ENCODE data around the gene PEX3.

PEX3 gene, protein sequence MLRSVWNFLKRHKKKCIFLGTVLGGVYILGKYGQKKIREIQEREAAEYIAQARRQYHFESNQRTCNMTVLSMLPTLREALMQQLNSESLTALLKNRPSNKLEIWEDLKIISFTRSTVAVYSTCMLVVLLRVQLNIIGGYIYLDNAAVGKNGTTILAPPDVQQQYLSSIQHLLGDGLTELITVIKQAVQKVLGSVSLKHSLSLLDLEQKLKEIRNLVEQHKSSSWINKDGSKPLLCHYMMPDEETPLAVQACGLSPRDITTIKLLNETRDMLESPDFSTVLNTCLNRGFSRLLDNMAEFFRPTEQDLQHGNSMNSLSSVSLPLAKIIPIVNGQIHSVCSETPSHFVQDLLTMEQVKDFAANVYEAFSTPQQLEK

DNA sequence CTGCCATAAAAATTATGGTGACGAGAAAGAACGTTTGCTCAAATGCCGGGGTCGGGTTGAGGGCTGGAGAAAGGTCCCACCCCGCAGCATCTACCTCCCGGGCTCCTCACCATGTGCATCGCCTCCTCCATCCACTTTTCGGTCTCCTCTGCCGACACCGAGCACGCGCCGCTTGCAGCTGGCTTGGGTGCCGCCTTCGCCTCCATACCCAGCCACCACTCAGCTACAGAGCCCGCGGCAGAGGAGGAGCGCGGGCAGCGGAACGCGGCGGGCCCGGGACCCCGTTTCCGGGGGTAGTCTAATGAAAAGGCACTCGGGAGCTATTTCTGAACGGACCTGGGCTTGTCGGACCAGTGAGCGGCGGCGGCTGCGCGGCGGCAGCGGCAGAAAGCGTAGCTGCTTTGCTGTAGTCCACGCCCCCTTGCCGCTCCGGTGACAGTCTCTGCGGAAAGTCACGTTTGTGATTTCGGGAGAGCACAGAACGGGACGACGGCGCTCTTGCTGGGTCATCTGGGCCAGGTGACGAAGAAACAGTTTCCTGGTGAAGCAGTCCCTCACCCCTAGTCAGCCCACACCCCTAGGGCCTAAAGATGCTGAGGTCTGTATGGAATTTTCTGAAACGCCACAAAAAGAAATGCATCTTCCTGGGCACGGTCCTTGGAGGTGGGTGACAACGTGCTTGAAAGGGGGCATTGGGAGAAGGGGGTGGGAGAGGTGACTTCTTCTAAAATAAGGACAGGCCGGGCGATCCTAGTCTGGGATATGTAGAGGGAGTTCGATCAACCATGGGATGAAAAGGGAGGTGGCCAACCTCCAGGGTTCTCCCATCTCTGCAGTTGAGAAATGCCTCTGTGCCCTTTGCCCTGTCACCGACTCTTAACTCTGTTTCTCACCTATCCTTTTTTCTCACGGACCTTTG, at the start of gene PEX3, which contains the start of gene ADAT2:
TSS of gene PEX3 (plus strand) at position 353 of the 919 bp plus-strand sequence. CDS start at position 591, 238 bp downstream.
TSS of gene ADAT2 (minus strand) at position 243 of the 919 bp plus-strand sequence. CDS start at position 206, 37 bp downstream.
- TF ChIP-seq, protein P1, sequence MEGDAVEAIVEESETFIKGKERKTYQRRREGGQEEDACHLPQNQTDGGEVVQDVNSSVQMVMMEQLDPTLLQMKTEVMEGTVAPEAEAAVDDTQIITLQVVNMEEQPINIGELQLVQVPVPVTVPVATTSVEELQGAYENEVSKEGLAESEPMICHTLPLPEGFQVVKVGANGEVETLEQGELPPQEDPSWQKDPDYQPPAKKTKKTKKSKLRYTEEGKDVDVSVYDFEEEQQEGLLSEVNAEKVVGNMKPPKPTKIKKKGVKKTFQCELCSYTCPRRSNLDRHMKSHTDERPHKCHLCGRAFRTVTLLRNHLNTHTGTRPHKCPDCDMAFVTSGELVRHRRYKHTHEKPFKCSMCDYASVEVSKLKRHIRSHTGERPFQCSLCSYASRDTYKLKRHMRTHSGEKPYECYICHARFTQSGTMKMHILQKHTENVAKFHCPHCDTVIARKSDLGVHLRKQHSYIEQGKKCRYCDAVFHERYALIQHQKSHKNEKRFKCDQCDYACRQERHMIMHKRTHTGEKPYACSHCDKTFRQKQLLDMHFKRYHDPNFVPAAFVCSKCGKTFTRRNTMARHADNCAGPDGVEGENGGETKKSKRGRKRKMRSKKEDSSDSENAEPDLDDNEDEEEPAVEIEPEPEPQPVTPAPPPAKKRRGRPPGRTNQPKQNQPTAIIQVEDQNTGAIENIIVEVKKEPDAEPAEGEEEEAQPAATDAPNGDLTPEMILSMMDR (IDR thresholded peaks at IDR 0.05): no peak

DNA sequence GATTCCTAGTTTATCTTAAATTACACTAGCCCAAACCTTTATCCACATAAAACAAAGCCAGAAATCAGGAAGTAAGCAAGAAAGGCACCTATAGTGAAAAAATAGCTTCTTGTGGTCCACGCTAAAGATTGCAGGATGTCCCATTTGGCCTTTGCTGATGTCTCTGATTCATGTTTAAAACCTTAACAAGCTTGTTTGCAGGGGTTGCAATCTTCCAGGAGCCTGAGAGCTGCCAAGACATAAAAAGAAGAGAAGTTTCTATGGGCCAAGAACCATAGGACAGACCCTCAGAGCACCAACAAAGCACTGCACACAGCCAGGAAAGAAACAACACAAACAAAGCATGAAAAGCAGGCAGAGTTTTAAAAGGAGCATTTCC, 49.5 kb upstream of the PEX3 start:
- TF ChIP-seq, protein P1 (IDR thresholded peaks at IDR 0.05): no peak

DNA sequence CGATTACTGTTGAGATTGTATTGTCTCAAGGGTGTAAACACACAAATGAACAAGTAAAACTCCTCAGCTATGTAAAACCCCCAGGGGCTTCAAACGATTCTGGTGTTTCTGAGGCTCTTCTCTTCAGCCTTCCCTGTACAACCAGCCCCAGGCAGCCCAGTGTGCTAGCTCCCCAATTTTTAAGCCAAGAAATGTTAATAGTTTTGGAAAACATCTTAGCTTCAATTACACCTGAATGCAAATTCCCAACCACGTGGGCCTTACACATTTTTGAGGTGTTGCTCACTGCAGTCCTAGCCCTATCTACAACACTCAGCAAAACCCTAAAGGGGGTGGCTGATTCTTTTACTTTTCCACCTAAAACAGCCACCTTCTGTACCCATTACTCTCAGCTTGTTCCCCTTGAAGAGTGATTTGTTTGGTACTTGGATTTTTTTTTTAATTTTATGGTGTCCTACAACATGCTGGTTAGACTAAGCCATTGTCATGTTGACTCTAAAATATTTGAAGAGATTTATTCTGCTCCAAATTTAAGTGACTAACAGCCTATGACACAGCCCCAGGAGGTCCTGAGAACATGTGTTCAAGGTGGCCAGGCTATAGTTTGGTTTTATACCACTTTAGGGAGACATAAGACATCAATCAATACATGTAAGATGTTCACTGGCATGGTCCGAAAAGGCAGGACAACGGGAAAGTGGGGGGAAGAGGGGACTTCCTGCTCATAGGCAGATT, 48.8 kb upstream of the PEX3 start:
- TF ChIP-seq, protein P1 (IDR thresholded peaks at IDR 0.05): no peak

DNA sequence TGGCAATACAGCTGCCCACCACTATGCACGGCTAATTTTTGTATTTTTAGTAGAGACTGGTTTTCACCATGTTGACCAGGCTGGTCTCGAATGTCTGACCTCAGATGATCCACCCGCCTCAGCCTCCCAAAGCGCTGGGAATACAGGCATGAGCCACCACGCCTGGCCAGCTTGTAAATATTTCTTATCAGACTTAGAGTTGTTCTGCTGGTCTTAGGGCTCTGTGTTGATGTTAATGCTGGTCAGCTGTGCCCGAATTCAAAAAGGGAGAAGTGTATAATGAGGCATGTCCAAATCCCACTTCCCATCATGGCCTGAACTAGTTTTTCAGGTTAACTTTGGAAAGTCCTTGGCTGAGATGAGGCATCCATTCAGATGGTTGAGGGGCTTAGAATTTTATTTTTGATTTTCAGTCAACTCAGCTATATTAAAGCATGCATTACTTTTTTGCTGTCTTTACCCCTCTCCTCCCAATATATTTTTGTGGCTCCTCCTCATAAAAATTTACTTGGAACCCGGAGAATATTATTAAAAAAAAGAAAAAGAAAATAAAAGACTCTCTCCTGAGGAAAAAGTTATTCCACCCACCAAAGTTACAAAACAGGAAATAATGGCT, 47.8 kb upstream of the PEX3 start:
- TF ChIP-seq, protein P1 (IDR thresholded peaks at IDR 0.05): no peak

DNA sequence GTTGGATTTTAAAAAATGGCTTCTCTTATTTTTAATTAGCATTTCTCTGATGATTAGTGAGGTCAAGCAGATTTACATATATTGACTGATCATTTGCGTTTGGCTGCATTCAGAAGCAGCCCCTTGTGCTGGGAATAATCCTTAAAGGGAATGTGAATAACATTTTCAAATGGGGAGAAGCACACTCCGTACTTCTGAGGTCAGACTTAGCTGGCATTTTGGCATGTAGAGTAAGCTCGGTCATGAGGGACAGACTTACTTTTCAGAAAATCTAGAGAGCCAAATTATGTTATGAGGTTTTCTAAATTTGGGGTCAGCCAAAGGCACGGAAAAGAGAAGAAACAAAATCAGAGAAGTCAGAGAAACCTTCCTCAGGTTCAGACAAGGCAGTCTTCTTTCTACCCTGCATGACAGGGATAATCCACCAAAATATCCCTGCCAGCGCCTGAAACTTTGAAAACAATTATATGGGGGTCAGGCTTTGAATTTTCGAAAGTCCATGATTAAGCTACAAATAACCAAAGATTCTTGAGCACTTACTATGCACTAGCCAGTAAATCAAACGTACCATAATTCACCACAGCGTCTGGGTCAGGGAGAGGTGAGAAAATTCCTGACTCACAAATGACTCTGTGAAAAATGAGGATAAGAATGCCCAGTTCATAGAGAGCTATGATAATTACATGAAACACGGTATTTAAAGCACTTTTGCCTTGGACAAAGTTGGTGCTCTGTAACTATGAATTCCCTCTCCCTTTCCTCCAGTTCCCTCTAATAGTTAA, 45.0 kb upstream of the PEX3 start:
- TF ChIP-seq, protein P1 (IDR thresholded peaks at IDR 0.05): no peak

DNA sequence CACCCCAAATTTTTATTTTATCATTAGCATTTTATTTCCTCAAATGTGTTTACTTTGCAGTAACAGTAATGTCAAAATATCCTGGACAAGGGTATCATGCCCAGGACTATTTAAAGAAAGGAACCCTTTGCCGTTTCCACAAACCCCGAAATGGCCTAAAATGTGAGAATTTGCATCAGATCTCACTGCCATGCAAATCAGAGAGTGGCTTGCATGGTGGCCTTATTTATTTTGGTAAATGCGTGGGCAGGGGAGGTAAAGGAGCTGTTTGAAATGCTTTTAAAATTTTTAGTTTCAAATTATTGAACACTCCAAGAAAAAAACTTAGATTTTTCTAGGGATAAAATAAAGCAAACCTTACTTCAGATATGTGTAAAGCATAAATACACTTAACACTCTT, 43.9 kb upstream of the PEX3 start:
- TF ChIP-seq, protein P1 (IDR thresholded peaks at IDR 0.05): no peak

All from LNCAP (cell line).